ENCODE data around the gene MYL3. TPM values are rescaled to one million over a fixed set of nuclear protein-coding genes. Genes with fewer than 3 reads are reported as not detected.

MYL3 gene
- polyA plus RNA-seq, 1 donor = 6.7 TPM

DNA sequence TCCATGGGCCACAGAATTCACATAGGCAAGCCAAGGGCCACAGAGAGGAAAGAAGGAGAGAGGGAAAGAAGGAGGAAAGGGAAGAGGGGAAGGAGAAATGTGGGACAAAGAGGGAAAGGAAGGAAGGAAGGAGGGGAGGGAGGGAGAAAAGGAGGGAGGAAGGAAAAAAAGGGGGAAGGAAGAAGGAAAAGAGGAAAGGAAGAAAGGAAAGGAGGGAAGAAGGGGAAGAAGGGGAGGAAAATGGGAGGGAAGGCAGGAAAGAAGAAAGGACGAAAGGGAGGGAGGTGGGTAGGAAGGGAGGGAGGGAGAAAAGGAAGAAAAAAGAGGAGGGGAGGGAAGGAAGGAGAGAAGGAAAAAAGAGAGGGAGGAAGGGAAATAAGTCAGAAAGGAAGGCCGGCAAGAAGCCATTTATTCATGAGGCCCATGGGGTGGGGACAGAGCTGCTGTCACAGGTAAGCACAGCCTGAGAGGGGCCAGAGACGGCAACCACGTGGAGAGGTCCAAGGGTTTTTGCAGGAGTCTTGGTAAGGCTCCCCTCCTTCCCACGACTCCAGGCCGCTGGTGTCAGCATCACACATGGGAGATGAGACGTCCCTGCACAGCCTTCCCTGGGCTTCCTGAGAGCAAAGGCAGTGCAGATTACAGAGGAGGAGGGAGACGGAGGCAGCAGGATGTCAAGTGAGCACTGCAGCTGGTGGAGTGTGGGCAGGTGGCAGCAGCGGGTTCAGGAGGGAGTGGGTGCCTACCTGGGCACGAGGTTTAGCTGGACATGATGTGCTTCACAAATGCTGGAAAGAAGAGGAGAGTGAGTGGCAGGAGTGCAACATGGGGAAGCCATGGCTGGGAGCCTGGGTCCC, 5.5 kb downstream of the MYL3 start:
- no peak for DNase-seq
- no peaks in the 10 kb centered on the region for H3K27me3 ChIP-seq (ENCODE audit: control insufficient read depth, insufficient read depth, low read length)
- H3K4me3 ChIP-seq (ENCODE audit: low read length) = no peak overlapping the region
- 96% methylated on average over 2 of the region's 10 CpGs for WGBS (ENCODE audit: insufficient coverage, low lambda C conversion rate)
- no peaks in the 10 kb centered on the region for H3K9me3 ChIP-seq (ENCODE audit: control insufficient read depth, low read depth, low read length)
- no peaks in the 10 kb centered on the region for H3K36me3 ChIP-seq (ENCODE audit: control insufficient read depth, insufficient read depth, low read length)
- no peak overlapping the region for H3K27ac ChIP-seq (ENCODE audit: low read length)
- H3K4me1 ChIP-seq (ENCODE audit: control insufficient read depth, insufficient read depth, low read length) = peaks cover 22% of the 10 kb centered on the region

DNA sequence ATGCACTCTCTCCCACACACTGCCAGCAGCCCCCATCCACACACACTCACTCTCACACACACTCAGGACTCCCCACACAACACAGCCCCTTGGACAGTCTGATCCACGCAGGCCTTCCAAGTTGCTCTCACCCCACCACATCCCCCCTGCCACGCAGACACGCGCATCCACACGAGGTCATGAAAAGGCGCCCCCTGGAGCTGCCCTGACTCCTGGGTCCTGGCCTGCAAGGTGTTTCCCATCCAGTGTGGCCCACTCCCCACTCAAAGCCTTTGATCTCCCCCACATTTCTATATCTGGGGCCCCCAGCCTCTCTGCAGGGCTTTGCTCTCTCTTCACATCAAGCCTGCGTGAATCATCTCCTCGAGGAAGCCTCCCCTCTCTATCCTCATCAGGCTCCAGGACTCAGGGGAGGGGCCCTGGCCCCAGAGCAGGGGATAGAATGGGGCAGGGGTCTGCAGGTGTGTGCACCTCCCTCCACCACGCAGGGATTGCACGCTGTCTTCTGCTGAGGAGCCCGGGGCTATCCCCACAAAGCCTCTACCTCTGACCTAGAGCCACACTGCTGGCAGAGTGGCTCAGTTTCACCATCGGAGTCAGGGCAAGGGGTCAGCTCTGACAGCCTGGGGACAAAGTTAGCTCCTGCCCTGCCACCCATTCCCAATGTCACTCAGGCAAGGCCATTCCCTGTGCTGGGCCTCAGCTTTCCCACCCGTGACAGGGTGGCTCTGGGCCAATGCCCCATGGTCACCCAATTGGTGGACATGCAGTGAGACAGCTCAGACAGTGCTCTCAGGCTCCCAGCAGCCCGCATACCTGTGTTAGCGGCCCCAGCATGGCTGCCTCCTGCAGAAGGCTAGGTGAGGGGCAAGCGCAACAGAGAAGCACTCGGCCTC, 6.4 kb downstream of the MYL3 start:
- Histone ChIP-seq H3K4me1 (ENCODE audit: control insufficient read depth, insufficient read depth, low read length) (peaks cover 13% of the 10 kb centered on the region), H3K36me3 (ENCODE audit: control insufficient read depth, insufficient read depth, low read length) (no peaks in the 10 kb centered on the region), H3K27ac (ENCODE audit: low read length) (no peak overlapping the region), H3K9me3 (ENCODE audit: control insufficient read depth, low read depth, low read length) (no peaks in the 10 kb centered on the region), H3K27me3 (ENCODE audit: control insufficient read depth, insufficient read depth, low read length) (no peaks in the 10 kb centered on the region), H3K4me3 (ENCODE audit: low read length) (no peak overlapping the region)
- WGBS (ENCODE audit: insufficient coverage, low lambda C conversion rate) = 100% methylated on average over 1 of the region's 17 CpGs
- no peak for DNase-seq

DNA sequence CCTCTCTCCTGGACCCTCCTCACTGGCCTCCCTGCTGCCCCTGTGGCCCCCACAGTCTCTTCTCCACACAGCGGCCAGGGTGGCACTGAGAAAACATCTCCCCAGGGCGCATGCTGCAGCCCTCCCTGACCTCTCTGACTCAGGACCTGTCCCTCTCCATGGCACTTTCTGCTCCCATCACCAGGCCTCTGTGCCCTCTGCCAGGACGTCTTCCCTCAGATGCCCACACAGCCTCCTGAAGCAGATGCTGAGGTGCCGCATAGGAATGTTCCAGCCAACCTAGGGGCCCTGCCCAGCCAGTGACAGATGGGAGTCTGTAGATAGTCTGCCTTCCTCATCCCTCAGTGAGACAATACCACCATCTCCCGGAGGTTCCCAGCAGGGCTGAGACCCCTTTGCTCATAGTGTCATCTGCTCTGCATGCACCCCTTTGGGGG, 8.7 kb downstream of the MYL3 start:
- H3K27ac ChIP-seq (ENCODE audit: low read length) = no peak overlapping the region
- WGBS (ENCODE audit: insufficient coverage, low lambda C conversion rate) = no CpG with 5 or more reads among the region's 5 CpGs
- DNase-seq = no peak

DNA sequence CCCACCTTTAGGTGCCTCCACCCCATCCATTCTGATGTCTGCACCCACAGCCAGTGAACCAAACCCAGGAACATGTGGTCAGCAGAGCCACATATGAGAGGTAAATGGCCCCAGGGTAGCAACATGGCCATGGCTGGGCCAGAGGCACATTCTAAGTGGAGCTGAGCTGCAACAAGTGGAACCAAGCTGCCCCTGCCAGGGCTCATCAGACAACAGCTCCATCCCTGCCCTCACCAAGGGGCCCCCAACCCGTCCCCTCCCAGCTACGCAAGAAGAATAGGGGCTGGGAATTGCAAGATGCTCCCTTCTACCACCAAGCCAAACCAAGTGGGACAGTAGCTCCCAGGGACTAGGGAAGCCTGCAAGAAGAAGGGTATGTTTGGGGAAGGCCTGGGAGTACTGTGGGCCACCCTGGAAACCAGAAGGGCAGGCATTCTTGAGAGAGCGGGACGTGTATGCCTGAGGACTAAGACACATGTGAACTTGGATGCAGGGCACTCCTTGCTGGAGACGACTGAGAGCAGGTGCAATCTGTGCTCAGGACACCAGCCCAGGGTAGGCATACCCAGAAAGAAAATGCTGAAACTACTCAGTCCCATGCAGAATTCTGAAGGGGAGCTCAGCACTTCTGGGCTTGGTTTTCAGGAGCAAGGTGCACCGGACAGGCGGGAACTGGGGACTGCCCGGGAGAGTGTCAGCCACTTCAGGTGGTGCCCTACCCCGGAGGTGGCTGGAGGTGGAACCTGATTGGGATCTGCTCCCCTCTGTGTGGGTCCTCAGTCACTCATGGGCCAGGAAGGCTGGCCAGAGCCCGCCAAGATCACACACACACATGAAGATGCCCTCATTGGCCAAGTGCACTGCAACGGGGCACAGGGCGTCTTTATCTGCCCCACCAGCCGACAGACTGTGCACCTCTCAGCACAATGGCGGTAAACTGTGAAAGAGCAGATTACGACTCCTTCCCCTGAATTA, 9.5 kb downstream of the MYL3 start:
- no peaks in the 10 kb centered on the region for H3K9me3 ChIP-seq (ENCODE audit: control insufficient read depth, low read depth, low read length)
- no peak overlapping the region for H3K27ac ChIP-seq (ENCODE audit: low read length)
- no peaks in the 10 kb centered on the region for H3K36me3 ChIP-seq (ENCODE audit: control insufficient read depth, insufficient read depth, low read length)
- no peak for DNase-seq
- no peaks in the 10 kb centered on the region for H3K27me3 ChIP-seq (ENCODE audit: control insufficient read depth, insufficient read depth, low read length)
- H3K4me3 ChIP-seq (ENCODE audit: low read length) = no peak overlapping the region
- WGBS (ENCODE audit: insufficient coverage, low lambda C conversion rate) = no CpG with 5 or more reads among the region's 15 CpGs
- H3K4me1 ChIP-seq (ENCODE audit: control insufficient read depth, insufficient read depth, low read length) = peaks cover 20% of the 10 kb centered on the region

More for the DNA sequence above, 8.7 kb downstream of the MYL3 start:
- Histone ChIP-seq H3K4me3 (ENCODE audit: low read length) (no peak overlapping the region), H3K4me1 (ENCODE audit: control insufficient read depth, insufficient read depth, low read length) (peaks cover 15% of the 10 kb centered on the region), H3K36me3 (ENCODE audit: control insufficient read depth, insufficient read depth, low read length) (no peaks in the 10 kb centered on the region), H3K27me3 (ENCODE audit: control insufficient read depth, insufficient read depth, low read length) (no peaks in the 10 kb centered on the region), H3K9me3 (ENCODE audit: control insufficient read depth, low read depth, low read length) (no peaks in the 10 kb centered on the region)

DNA sequence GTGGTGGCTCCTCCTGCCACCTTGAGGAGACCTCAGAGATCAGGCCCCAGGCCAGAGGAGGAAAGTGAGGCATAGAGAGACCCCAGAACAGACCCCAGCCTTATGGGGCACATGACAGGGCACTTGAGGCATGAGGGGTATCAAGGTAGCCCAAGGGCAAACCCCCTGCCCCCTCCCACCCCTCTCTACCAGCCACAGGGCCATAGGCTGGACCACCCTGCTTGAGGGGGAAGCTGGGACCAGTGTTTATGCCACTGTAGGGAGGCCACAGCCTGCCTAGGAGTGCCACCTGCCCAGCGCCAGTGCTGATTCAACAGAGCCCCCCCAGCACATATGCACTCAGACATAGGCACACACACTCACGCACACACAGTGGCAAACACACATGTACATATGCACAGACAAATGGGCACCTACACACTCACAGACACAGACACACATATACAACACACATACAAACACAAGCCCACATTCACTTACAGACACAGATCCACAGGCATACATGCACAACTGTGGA, 10.3 kb downstream of the MYL3 start:
- Histone ChIP-seq H3K27ac (ENCODE audit: low read length) (no peak overlapping the region), H3K4me1 (ENCODE audit: control insufficient read depth, insufficient read depth, low read length) (peaks cover 23% of the 10 kb centered on the region), H3K4me3 (ENCODE audit: low read length) (no peak overlapping the region), H3K27me3 (ENCODE audit: control insufficient read depth, insufficient read depth, low read length) (no peaks in the 10 kb centered on the region), H3K36me3 (ENCODE audit: control insufficient read depth, insufficient read depth, low read length) (no peaks in the 10 kb centered on the region), H3K9me3 (ENCODE audit: control insufficient read depth, low read depth, low read length) (no peaks in the 10 kb centered on the region)
- no CpG with 5 or more reads among the region's 2 CpGs for WGBS (ENCODE audit: insufficient coverage, low lambda C conversion rate)
- no peak for DNase-seq

DNA sequence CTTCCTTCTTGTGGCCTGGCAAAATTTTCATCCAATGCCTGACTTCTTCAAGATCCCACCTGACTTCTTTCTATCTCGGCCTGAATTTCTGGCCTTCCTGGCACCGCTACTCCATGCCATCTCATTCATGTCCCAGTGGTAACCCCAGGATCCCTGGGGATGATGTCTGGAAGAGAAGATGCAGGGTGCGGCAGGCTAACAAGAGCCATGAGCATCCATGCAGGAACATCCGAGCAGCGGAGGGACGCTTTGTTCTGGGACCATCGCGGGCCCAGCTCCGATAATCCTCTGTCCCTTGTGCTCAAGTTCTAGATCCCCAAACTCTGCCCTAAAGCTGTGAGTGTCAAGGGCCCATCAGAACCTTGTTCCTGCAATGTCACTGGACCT, 10.9 kb downstream of the MYL3 start:
- no CpG with 5 or more reads among the region's 9 CpGs for WGBS (ENCODE audit: insufficient coverage, low lambda C conversion rate)
- no peaks in the 10 kb centered on the region for H3K9me3 ChIP-seq (ENCODE audit: control insufficient read depth, low read depth, low read length)
- H3K4me3 ChIP-seq (ENCODE audit: low read length) = no peak overlapping the region
- H3K27me3 ChIP-seq (ENCODE audit: control insufficient read depth, insufficient read depth, low read length) = no peaks in the 10 kb centered on the region
- no peak for DNase-seq
- H3K4me1 ChIP-seq (ENCODE audit: control insufficient read depth, insufficient read depth, low read length) = peaks cover 28% of the 10 kb centered on the region
- no peak overlapping the region for H3K27ac ChIP-seq (ENCODE audit: low read length)
- H3K36me3 ChIP-seq (ENCODE audit: control insufficient read depth, insufficient read depth, low read length) = no peaks in the 10 kb centered on the region

DNA sequence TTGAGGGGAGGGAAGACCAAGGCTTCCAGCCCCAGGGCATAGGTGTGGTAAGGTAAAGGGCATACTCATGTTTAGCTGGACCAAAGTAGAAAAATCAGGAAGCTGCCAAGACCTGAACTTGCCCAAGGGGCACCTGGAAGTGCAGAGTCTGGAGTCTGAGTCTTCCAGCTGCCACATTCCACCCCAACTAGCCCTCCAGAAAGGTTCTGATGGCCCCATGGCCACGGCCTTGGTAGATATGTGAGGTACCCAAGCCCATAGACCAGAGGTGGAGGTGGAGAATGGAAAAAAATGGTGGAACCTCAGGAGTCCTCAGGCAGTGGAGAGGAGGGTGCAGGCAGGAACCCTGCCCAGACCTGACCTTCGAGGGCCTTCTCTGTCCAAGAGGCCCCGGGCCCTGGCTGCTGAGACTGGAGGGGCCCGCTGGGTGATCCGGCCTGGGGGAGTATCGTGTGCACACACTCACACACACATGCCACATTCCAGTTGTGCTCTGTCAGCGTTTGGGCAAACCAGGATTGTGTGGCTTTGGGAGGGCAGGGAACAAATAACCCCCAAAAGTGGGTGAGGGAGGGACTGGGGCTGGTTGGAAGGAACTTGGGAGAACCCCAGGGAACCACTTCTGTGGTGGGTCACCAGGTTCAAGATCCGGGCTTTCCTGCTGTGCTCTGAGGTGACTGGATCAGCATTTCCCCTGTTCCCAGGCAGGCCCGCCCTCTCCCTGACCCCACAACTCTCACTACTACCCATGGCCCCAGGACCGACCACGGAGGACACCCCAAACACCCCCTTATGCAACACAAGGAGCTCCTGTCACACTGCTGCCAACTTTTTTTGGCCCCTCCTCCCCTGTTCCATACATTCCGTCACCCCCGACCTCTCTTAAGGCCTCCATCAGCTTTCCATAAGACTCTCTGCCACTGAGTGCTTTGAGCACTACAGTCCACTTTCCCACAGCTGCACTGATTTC, 11.6 kb downstream of the MYL3 start:
- Histone ChIP-seq H3K9me3 (ENCODE audit: control insufficient read depth, low read depth, low read length) (no peaks in the 10 kb centered on the region), H3K4me1 (ENCODE audit: control insufficient read depth, insufficient read depth, low read length) (peaks cover 35% of the 10 kb centered on the region), H3K27ac (ENCODE audit: low read length) (no peak overlapping the region), H3K36me3 (ENCODE audit: control insufficient read depth, insufficient read depth, low read length) (no peaks in the 10 kb centered on the region), H3K4me3 (ENCODE audit: low read length) (no peak overlapping the region), H3K27me3 (ENCODE audit: control insufficient read depth, insufficient read depth, low read length) (no peaks in the 10 kb centered on the region)
- DNase-seq = no peak
- 83% methylated on average over 1 of the region's 13 CpGs for WGBS (ENCODE audit: insufficient coverage, low lambda C conversion rate)

DNA sequence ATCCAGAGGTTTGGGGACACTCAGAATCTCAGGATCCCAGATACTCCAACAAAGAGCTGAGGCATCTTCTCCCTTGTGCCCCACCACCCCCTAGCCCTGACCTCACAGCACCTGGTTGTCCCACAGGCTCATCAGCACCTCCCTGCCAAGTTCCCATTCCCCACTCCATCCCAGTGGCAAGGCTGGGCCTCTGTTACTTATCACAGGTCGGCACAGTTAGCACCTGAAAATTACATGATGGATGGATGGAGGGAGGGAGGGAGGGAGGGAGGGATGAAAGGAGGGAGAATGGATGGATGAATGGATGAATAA, 12.8 kb downstream of the MYL3 start:
- no peaks in the 10 kb centered on the region for H3K9me3 ChIP-seq (ENCODE audit: control insufficient read depth, low read depth, low read length)
- H3K4me1 ChIP-seq (ENCODE audit: control insufficient read depth, insufficient read depth, low read length) = peaks cover 41% of the 10 kb centered on the region
- WGBS (ENCODE audit: insufficient coverage, low lambda C conversion rate) = no CpG with 5 or more reads among the region's 1 CpG
- H3K36me3 ChIP-seq (ENCODE audit: control insufficient read depth, insufficient read depth, low read length) = no peaks in the 10 kb centered on the region
- no peak overlapping the region for H3K4me3 ChIP-seq (ENCODE audit: low read length)
- no peaks in the 10 kb centered on the region for H3K27me3 ChIP-seq (ENCODE audit: control insufficient read depth, insufficient read depth, low read length)
- no peak for DNase-seq
- no peak overlapping the region for H3K27ac ChIP-seq (ENCODE audit: low read length)

Data from large intestine (tissue), 3 donors.